ENCODE measurements around the gene ARRDC2. TPM values are rescaled to one million over a fixed set of nuclear protein-coding genes. Genes with fewer than 3 reads are reported as not detected.

ARRDC2 gene
- total and polyA plus RNA-seq, 12 donors, result 2.5 to 54.3 (median 17.3) TPM

GRCh38 chr19:17969096-17969792 is 38.7 kb upstream of the ARRDC2 start:
- Histone ChIP-seq H3K36me3 (replicated peaks in 1 of 2) (no peaks in the 10 kb centered on the region), H3K4me1 (replicated peaks in 1 of 2) (no peaks in the 10 kb centered on the region), H3K4me3 (no peak overlapping the region), H3K9me3 (replicated peaks in 1 of 3) (no peaks in the 10 kb centered on the region), H3K27me3 (peaks cover 9% of the 10 kb centered on the region), H3K27ac (no peak overlapping the region)
- TF ChIP-seq POLR2A (IDR thresholded peaks at IDR 0.05) (no peak), CTCF (IDR thresholded peaks at IDR 0.05) (no peak)
- intact Hi-C loops (cut with DNase I), result no loop called here
- 73 to 87% (median 80%) methylated on average over 3 to 19 of the region's 19 CpGs for WGBS, 4 donors
- peak in 1 of 7 donors; percentile 21 for DNase-seq

GRCh38 chr19:17972230-17972629 is 35.7 kb upstream of the ARRDC2 start:
- Histone ChIP-seq H3K4me3 (no peak overlapping the region), H3K27me3 (peaks cover 6% of the 10 kb centered on the region), H3K36me3 (replicated peaks in 1 of 2) (no peaks in the 10 kb centered on the region), H3K4me1 (replicated peaks in 1 of 2) (no peaks in the 10 kb centered on the region), H3K27ac (no peak overlapping the region), H3K9me3 (replicated peaks in 1 of 3) (no peaks in the 10 kb centered on the region)
- WGBS, 4 donors, result 40 to 83% (median 66%) methylated on average over 1 of the region's 1 CpG
- TF ChIP-seq POLR2A (IDR thresholded peaks at IDR 0.05), result no peak
- TF ChIP-seq CTCF (IDR thresholded peaks at IDR 0.05), result no peak
- intact Hi-C loops (cut with DNase I), result no loop called here
- no peak for DNase-seq

- no peak for TF ChIP-seq CTCF (IDR thresholded peaks at IDR 0.05)
- no peak for TF ChIP-seq POLR2A (IDR thresholded peaks at IDR 0.05)
- 90 to 94% (median 90%) methylated on average over 7 to 23 of the region's 23 CpGs for WGBS, 4 donors
- Histone ChIP-seq H3K4me1 (replicated peaks in 1 of 2) (no peaks in the 10 kb centered on the region), H3K9me3 (replicated peaks in 1 of 3) (no peaks in the 10 kb centered on the region), H3K36me3 (replicated peaks in 1 of 2) (no peaks in the 10 kb centered on the region), H3K4me3 (no peak overlapping the region), H3K27ac (no peak overlapping the region), H3K27me3 (no peaks in the 10 kb centered on the region)
- intact Hi-C loops (cut with DNase I), result no loop called here
- no peak for DNase-seq
These were observed 34.2 kb upstream of the ARRDC2 start for GRCh38 chr19:17973759-17974158.

- TF ChIP-seq POLR2A (IDR thresholded peaks at IDR 0.05), result no peak
- no peak for TF ChIP-seq CTCF (IDR thresholded peaks at IDR 0.05)
- intact Hi-C loops (cut with DNase I), result no loop called here
- Histone ChIP-seq H3K4me1 (replicated peaks in 1 of 2) (no peaks in the 10 kb centered on the region), H3K9me3 (replicated peaks in 1 of 3) (no peaks in the 10 kb centered on the region), H3K27ac (no peak overlapping the region), H3K36me3 (replicated peaks in 1 of 2) (no peaks in the 10 kb centered on the region), H3K4me3 (no peak overlapping the region), H3K27me3 (no peaks in the 10 kb centered on the region)
- no peak for DNase-seq
- WGBS, 4 donors, result 93 to 96% (median 93%) methylated on average over 3 to 6 of the region's 6 CpGs
These were observed 33.4 kb upstream of the ARRDC2 start for GRCh38 chr19:17974551-17974950.

All from adrenal gland (tissue), 12 donors.